HCT116 (cell line): ENCODE results near the gene PDK2.

Experiments
- POLR2A ChIP-seq: IDR thresholded peaks from 2 replicates; pipeline ENCODE4 v1.7.0; 2011; ENCODE audit warnings: borderline replicate concordance; ENCODE audit not compliant: insufficient read depth, insufficient read length; ENCODE audit errors: extremely low read depth
- REST ChIP-seq: IDR thresholded peaks from 2 replicates; pipeline ENCODE4 v1.6.1; 2012; ENCODE audit warnings: low read depth
- ZBTB33 ChIP-seq: IDR thresholded peaks from 2 replicates; pipeline ENCODE4 v1.6.1; 2011; ENCODE audit warnings: mild to moderate bottlenecking, low read length, moderate library complexity; ENCODE audit not compliant: insufficient replicate concordance; ENCODE audit errors: extremely low read depth

- TF ChIP-seq POLR2A, result no peak
- TF ChIP-seq ZBTB33, result no peak
- no peak for TF ChIP-seq REST
Observed at GRCh38 chr17:50070908-50071680, 24.1 kb upstream of the PDK2 start.
